Measurements from ENCODE around the gene BLOC1S1. TPM values are rescaled to one million over a fixed set of nuclear protein-coding genes. Genes with fewer than 3 reads are reported as not detected.
"Not testable (repeated sequence)": the region's sequence is repeated elsewhere in the genome, so short reads cannot be mapped to it uniquely, and the experiment has no call there.

BLOC1S1 gene
- total RNA-seq, 1 donor from 2014 or later, result 171 TPM

- intact Hi-C loops (cut with DNase I), result not testable (repeated sequence)
These were observed 42.7 kb downstream of the BLOC1S1 start for GRCh38 chr12:55758575-55758974.

GRCh38 chr12:55760663-55761062 lies 44.8 kb downstream of the BLOC1S1 start:
- no peak for DNase-seq (ENCODE audit: low spot score)
- no peak for ATAC-seq
- intact Hi-C loops (cut with DNase I), result no loop called here

More at GRCh38 chr12:55758575-55758974, 42.7 kb downstream of the BLOC1S1 start:
- ATAC-seq; DNase-seq (ENCODE audit: low spot score): not testable (repeated sequence)

GRCh38 chr12:55762646-55763045 lies 46.8 kb downstream of the BLOC1S1 start:
- DNase-seq (ENCODE audit: low spot score) (no peak), ATAC-seq (no peak)
- intact Hi-C loops (cut with DNase I), result no loop called here

- ATAC-seq (no peak), DNase-seq (ENCODE audit: low spot score) (no peak)
- intact Hi-C loops (cut with DNase I), result no loop called here
These were observed 50.0 kb downstream of the BLOC1S1 start for GRCh38 chr12:55765736-55766290.

- DNase-seq (ENCODE audit: low spot score) (no peak), ATAC-seq (no peak)
- intact Hi-C loops (cut with DNase I), result no loop called here
These were observed 51.3 kb downstream of the BLOC1S1 start for GRCh38 chr12:55767156-55767555.

Other genes with a start within 250 kb of the BLOC1S1 start
- gene OR6C70, start 245.9 kb upstream of the BLOC1S1 start, total RNA-seq, result not detected
- gene OR6C68, start 223.7 kb upstream of the BLOC1S1 start, total RNA-seq, result not detected
- not detected for gene OR6C4, start 166.4 kb upstream of the BLOC1S1 start, total RNA-seq
- gene OR2AP1, start 143.6 kb upstream of the BLOC1S1 start, total RNA-seq, result not detected
- gene OR10P1, start 79.2 kb upstream of the BLOC1S1 start, total RNA-seq, result not detected
- gene ITGA7, start 8.1 kb upstream of the BLOC1S1 start, total RNA-seq, result 307 TPM
- gene RDH5, start 4.3 kb downstream of the BLOC1S1 start, total RNA-seq, result 23.3 TPM
- gene CD63, start 13.0 kb downstream of the BLOC1S1 start, total RNA-seq, result 870 TPM
- gene GDF11, start 27.1 kb downstream of the BLOC1S1 start, total RNA-seq, result 10.0 TPM
- gene SARNP, start 101.7 kb downstream of the BLOC1S1 start, total RNA-seq, result 54.0 TPM
- gene ORMDL2, start 102.0 kb downstream of the BLOC1S1 start, total RNA-seq, result 25.2 TPM
- gene DNAJC14, start 113.5 kb downstream of the BLOC1S1 start, total RNA-seq, result 23.4 TPM
- 9.1 TPM for gene MMP19, start 126.9 kb downstream of the BLOC1S1 start, total RNA-seq
- 21.8 TPM for gene PYM1, start 211.8 kb downstream of the BLOC1S1 start, total RNA-seq
- gene DGKA, start 215.1 kb downstream of the BLOC1S1 start, total RNA-seq, result 31.8 TPM
- gene PMEL, start 250.0 kb downstream of the BLOC1S1 start, total RNA-seq, result 0.49 TPM